ENCODE data around the gene GTF3C4. TPM values are rescaled to one million over a fixed set of nuclear protein-coding genes. Genes with fewer than 3 reads are reported as not detected.

GTF3C4 gene
- total RNA-seq, 1 donor from 2014 or later = 27.6 TPM

- Mint-ChIP-seq H3K36me3 (ENCODE audit: low read depth, unreplicated experiment) (peaks cover 24% of the 10 kb centered on the region), H3K9me3 (ENCODE audit: unreplicated experiment) (no peaks in the 10 kb centered on the region), H3K27me3 (ENCODE audit: unreplicated experiment) (peaks cover 6% of the 10 kb centered on the region), H3K4me3 (ENCODE audit: unreplicated experiment) (no peak overlapping the region), H3K4me1 (ENCODE audit: unreplicated experiment) (peaks cover 3% of the 10 kb centered on the region), H3K27ac (ENCODE audit: unreplicated experiment) (no peak overlapping the region)
- no peak for DNase-seq (ENCODE audit: low spot score)
- no peak for TF ChIP-seq CTCF (IDR thresholded peaks at IDR 0.05; ENCODE audit: unreplicated experiment)
These were observed 21.6 kb upstream of the GTF3C4 start for GRCh38 chr9:132648685-132649084.

DNA sequence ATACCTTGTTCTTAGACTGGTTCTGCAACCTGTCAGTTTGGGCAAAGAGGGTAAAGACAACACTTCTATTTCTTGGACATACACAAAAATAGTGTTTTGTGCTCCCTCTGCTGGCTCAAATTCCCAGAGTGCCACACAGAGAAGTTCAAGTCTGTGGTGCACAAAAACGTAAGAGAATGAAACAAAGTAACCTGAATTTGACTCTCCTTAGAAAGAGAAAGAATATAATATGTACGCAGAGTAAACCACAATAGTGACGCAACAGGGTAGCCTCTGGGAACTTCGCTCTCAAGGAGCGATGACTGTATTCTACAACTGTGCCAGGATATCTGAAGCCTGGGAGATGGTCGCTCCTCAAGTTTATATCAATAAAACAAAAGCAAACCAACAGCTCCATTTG is 19.0 kb upstream of the GTF3C4 start:
- Mint-ChIP-seq H3K27ac (ENCODE audit: unreplicated experiment) (no peak overlapping the region), H3K36me3 (ENCODE audit: low read depth, unreplicated experiment) (peaks cover 10% of the 10 kb centered on the region), H3K4me1 (ENCODE audit: unreplicated experiment) (peaks cover 3% of the 10 kb centered on the region), H3K27me3 (ENCODE audit: unreplicated experiment) (peaks cover 6% of the 10 kb centered on the region), H3K9me3 (ENCODE audit: unreplicated experiment) (no peaks in the 10 kb centered on the region), H3K4me3 (ENCODE audit: unreplicated experiment) (no peak overlapping the region)
- peak; percentile 42 for TF ChIP-seq CTCF (IDR thresholded peaks at IDR 0.05; ENCODE audit: unreplicated experiment)
- DNase-seq (ENCODE audit: low spot score) = peak; percentile 40

DNA sequence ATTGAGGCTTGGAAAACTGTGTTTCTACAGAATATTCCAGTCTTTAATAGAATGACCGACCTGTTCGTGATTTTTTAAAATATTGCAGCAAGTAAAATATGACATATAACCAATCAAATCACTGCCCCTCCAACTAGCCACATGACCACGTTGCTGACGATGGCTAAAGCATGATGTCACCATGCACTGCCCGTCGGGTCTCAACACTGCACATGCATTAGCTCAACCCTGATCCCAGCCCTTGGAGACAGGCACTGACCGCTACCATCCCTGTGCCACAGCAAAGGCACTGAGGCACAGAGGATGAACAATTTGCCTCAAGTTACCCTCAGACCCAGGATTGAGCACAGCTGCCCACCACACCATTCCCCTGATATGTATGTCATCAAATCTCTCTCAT is 14.0 kb upstream of the GTF3C4 start:
- Mint-ChIP-seq H3K27me3 (ENCODE audit: unreplicated experiment) (peaks cover 5% of the 10 kb centered on the region), H3K4me1 (ENCODE audit: unreplicated experiment) (no peaks in the 10 kb centered on the region), H3K4me3 (ENCODE audit: unreplicated experiment) (no peak overlapping the region), H3K36me3 (ENCODE audit: low read depth, unreplicated experiment) (peaks cover 5% of the 10 kb centered on the region), H3K27ac (ENCODE audit: unreplicated experiment) (no peak overlapping the region), H3K9me3 (ENCODE audit: unreplicated experiment) (no peaks in the 10 kb centered on the region)
- DNase-seq (ENCODE audit: low spot score) = no peak
- no peak for TF ChIP-seq CTCF (IDR thresholded peaks at IDR 0.05; ENCODE audit: unreplicated experiment)

DNA sequence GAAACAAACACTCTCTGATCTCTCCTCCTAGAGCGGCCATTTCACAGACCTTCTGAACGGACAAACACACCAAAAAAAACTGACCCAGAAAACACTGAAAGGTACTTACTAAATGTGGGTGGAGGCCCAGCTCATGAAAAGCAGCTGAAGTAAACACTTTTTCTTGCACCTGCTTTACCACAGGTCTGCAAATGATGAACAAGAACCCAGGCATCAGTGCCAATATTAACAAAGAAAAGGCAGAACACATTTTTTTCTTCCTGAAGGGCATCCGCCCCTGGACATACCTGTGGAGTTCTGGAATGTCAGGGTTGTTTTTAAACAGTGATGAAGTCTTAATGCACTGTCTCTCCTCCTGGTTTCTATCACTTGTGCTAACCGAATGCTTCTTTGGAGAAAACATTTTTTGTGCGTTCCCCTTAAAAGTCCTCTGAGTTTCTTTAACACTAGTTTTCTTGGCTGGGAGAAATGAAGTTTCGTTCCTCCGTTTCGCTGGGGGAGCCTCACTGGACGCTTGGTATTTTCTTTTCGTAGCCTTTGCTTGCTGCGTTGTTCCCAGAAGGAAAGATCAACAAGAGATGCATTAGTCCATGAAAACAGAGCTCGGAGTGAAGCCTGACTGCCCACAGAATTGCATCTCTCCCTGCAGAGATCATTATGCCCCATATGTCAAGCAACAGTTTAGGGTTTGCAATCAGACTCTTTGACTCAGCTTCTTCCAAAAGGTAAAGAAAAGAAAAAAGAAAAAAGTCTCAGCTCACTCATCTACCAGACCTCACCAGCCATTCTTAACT is 7.9 kb upstream of the GTF3C4 start:
- H3K27me3 Mint-ChIP-seq (ENCODE audit: unreplicated experiment) = peaks cover 2% of the 10 kb centered on the region
- H3K4me3 Mint-ChIP-seq (ENCODE audit: unreplicated experiment) = no peak overlapping the region
- no peak for TF ChIP-seq CTCF (IDR thresholded peaks at IDR 0.05; ENCODE audit: unreplicated experiment)
- no peaks in the 10 kb centered on the region for H3K9me3 Mint-ChIP-seq (ENCODE audit: unreplicated experiment)
- no peaks in the 10 kb centered on the region for H3K36me3 Mint-ChIP-seq (ENCODE audit: low read depth, unreplicated experiment)
- DNase-seq (ENCODE audit: low spot score) = no peak
- H3K4me1 Mint-ChIP-seq (ENCODE audit: unreplicated experiment) = no peaks in the 10 kb centered on the region
- no peak overlapping the region for H3K27ac Mint-ChIP-seq (ENCODE audit: unreplicated experiment)

- no peaks in the 10 kb centered on the region for H3K9me3 Mint-ChIP-seq (ENCODE audit: unreplicated experiment)
- no peak overlapping the region for H3K4me3 Mint-ChIP-seq (ENCODE audit: unreplicated experiment)
- H3K36me3 Mint-ChIP-seq (ENCODE audit: low read depth, unreplicated experiment) = no peaks in the 10 kb centered on the region
- DNase-seq (ENCODE audit: low spot score) = no peak
- H3K27me3 Mint-ChIP-seq (ENCODE audit: unreplicated experiment) = peaks cover 2% of the 10 kb centered on the region
- peaks cover 2% of the 10 kb centered on the region for H3K4me1 Mint-ChIP-seq (ENCODE audit: unreplicated experiment)
- no peak for TF ChIP-seq CTCF (IDR thresholded peaks at IDR 0.05; ENCODE audit: unreplicated experiment)
- no peak overlapping the region for H3K27ac Mint-ChIP-seq (ENCODE audit: unreplicated experiment)
These were observed 7.1 kb upstream of the GTF3C4 start for GRCh38 chr9:132663117-132663516.
